ENCODE data around the gene DIPK2A. TPM values are rescaled to one million over a fixed set of nuclear protein-coding genes. Genes with fewer than 3 reads are reported as not detected.

The DIPK2A gene
- total and polyA plus RNA-seq, 11 donors = 3.3 to 13.9 (median 8.6) TPM

GRCh38 chr3:143951351-143951971, 20.2 kb upstream of the DIPK2A start:
- TF ChIP-seq POLR2A (IDR thresholded peaks at IDR 0.05) (no peak), CTCF (IDR thresholded peaks at IDR 0.05) (peak; percentile 45 to 70 (median 54))
- no peaks in the 10 kb centered on the region for H3K36me3 ChIP-seq
- no peak overlapping the region for H3K4me3 ChIP-seq
- 95 to 97% (median 97%) methylated on average over 1 of the region's 1 CpG for WGBS, 4 donors
- H3K27me3 ChIP-seq = no peaks in the 10 kb centered on the region
- H3K9me3 ChIP-seq = no peaks in the 10 kb centered on the region
- H3K27ac ChIP-seq = no peak overlapping the region
- DNase-seq (peak in 1 of 5 donors; percentile 8), ATAC-seq (no peak)
- H3K4me1 ChIP-seq = no peaks in the 10 kb centered on the region
- intact Hi-C loops (cut with DNase I) = loop anchor here in 8 of 10 donors (5.0 to 10.0 kb wide), 3 partner anchors 167 to 179 kb away; no protein-coding TSS in a partner anchor

GRCh38 chr3:143952569-143953072, 19.0 kb upstream of the DIPK2A start:
- Histone ChIP-seq H3K27me3 (no peaks in the 10 kb centered on the region), H3K27ac (no peak overlapping the region), H3K4me1 (no peaks in the 10 kb centered on the region), H3K4me3 (no peak overlapping the region), H3K36me3 (no peaks in the 10 kb centered on the region), H3K9me3 (no peaks in the 10 kb centered on the region)
- ATAC-seq (no peak), DNase-seq (no peak)
- TF ChIP-seq POLR2A (IDR thresholded peaks at IDR 0.05) = no peak
- TF ChIP-seq CTCF (IDR thresholded peaks at IDR 0.05) = no peak
- 76 to 85% (median 82%) methylated on average over 4 of the region's 4 CpGs for WGBS, 4 donors
- intact Hi-C loops (cut with DNase I) = loop anchor here in 8 of 10 donors (5.0 to 10.0 kb wide), 3 partner anchors 168 to 180 kb away; no protein-coding TSS in a partner anchor

- Histone ChIP-seq H3K27me3 (no peaks in the 10 kb centered on the region), H3K36me3 (no peaks in the 10 kb centered on the region), H3K4me1 (no peaks in the 10 kb centered on the region), H3K9me3 (peaks cover 0 to 23% (median 6%) of the 10 kb centered on the region in 12 donors), H3K4me3 (no peak overlapping the region), H3K27ac (no peak overlapping the region)
- intact Hi-C loops (cut with DNase I) = loop anchor here in 1 of 10 donors (10.0 kb wide), 1 partner anchor 170 kb away; no protein-coding TSS in a partner anchor
- no peak for ATAC-seq
- no peak for DNase-seq
- TF ChIP-seq CTCF (IDR thresholded peaks at IDR 0.05) = no peak
- no peak for TF ChIP-seq POLR2A (IDR thresholded peaks at IDR 0.05)
Measured at GRCh38 chr3:143955113-143955512, 16.5 kb upstream of the DIPK2A start.

GRCh38 chr3:143956838-143957237, 14.8 kb upstream of the DIPK2A start:
- no peak for TF ChIP-seq CTCF (IDR thresholded peaks at IDR 0.05)
- no peak for TF ChIP-seq POLR2A (IDR thresholded peaks at IDR 0.05)
- WGBS, 4 donors = 84 to 94% (median 87%) methylated on average over 1 of the region's 1 CpG
- no peak for DNase-seq
- H3K27ac ChIP-seq = no peak overlapping the region
- intact Hi-C loops (cut with DNase I) = loop anchor here in 1 of 10 donors (10.0 kb wide), 1 partner anchor 172 kb away; no protein-coding TSS in a partner anchor
- no peak overlapping the region for H3K4me3 ChIP-seq
- H3K36me3 ChIP-seq = no peaks in the 10 kb centered on the region
- no peaks in the 10 kb centered on the region for H3K27me3 ChIP-seq
- peaks cover 0 to 27% (median 6%) of the 10 kb centered on the region in 12 donors for H3K9me3 ChIP-seq
- ATAC-seq = no peak
- H3K4me1 ChIP-seq = no peaks in the 10 kb centered on the region

All from heart left ventricle (tissue), 16 donors.